C4-2B (cell line): ENCODE data around the gene CDCA4.

Experiments used
- ZFX ChIP-seq: fragments of 450-650 bp; IDR thresholded peaks from 2 replicates; pipeline ENCODE4 v1.6.1; 2017
- TF ChIP-seq, protein P1 (sequence below): fragments of 450-650 bp; conservative IDR thresholded peaks from 2 replicates; pipeline ENCODE4 v1.5.1; 2017; ENCODE audit warnings: mild to moderate bottlenecking

DNA sequence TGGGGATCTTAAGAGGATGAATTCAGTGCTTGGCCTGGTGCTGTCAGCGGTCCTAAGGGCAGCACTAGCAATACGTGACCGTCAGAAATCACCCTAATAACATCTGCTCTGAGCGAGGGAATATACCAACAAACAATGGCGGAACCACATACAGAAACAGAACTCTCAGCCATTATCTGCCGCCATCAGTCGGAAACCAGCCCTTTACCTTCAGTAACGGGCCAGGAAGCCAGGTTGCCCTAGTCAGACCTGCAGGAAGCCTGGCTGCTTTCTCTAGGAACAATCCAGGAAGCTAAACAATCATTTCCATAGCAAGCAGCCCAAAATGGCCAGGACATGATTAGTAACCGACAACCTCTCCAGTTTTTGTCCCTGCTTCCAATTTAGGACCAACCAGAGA lies 5.6 kb downstream of the CDCA4 start:
- TF ChIP-seq, protein P1, sequence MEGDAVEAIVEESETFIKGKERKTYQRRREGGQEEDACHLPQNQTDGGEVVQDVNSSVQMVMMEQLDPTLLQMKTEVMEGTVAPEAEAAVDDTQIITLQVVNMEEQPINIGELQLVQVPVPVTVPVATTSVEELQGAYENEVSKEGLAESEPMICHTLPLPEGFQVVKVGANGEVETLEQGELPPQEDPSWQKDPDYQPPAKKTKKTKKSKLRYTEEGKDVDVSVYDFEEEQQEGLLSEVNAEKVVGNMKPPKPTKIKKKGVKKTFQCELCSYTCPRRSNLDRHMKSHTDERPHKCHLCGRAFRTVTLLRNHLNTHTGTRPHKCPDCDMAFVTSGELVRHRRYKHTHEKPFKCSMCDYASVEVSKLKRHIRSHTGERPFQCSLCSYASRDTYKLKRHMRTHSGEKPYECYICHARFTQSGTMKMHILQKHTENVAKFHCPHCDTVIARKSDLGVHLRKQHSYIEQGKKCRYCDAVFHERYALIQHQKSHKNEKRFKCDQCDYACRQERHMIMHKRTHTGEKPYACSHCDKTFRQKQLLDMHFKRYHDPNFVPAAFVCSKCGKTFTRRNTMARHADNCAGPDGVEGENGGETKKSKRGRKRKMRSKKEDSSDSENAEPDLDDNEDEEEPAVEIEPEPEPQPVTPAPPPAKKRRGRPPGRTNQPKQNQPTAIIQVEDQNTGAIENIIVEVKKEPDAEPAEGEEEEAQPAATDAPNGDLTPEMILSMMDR = no peak
- TF ChIP-seq ZFX = no peak
